Muscle layer of duodenum (tissue), 2 donors: Measurements from ENCODE around the gene PDCD1.

ENCODE experiments used
- H3K27ac ChIP-seq: one replicate; pipeline ENCODE4 v1.7.0; 2013; ENCODE audit warnings: mild to moderate bottlenecking, low read length
- H3K27me3 ChIP-seq: one replicate; pipeline ENCODE4 v1.7.0; 2013; ENCODE audit warnings: low read depth, mild to moderate bottlenecking, control low read depth, low read length
- H3K36me3 ChIP-seq, 2 donors: one replicate each; pipeline ENCODE4 v1.7.0; 2013; ENCODE audit warnings: low read length in 2 of 2, control low read depth in 1 of 2, mild to moderate bottlenecking in 1 of 2; ENCODE audit not compliant: insufficient read depth in 2 of 2, control insufficient read depth in 1 of 2
- H3K4me1 ChIP-seq, 2 donors: one replicate each; pipeline ENCODE4 v1.7.0; 2013; ENCODE audit warnings: low read length in 2 of 2, mild to moderate bottlenecking in 2 of 2, control low read depth in 1 of 2, moderate library complexity in 1 of 2; ENCODE audit not compliant: insufficient read depth in 2 of 2, control insufficient read depth in 1 of 2
- H3K4me3 ChIP-seq, 2 donors: one replicate each; pipeline ENCODE4 v1.7.0; 2013; ENCODE audit warnings: low read length in 2 of 2, low read depth in 1 of 2, mild to moderate bottlenecking in 1 of 2
- H3K9me3 ChIP-seq, 2 donors: one replicate each; pipeline ENCODE4 v1.7.0; 2013; ENCODE audit warnings: low read length in 2 of 2, control low read depth in 1 of 2, mild to moderate bottlenecking in 1 of 2; ENCODE audit not compliant: control insufficient read depth in 1 of 2
- donor health status: healthy.

PDCD1 gene

GRCh38 chr2:241816431-241817121 is 42.1 kb downstream of the PDCD1 start:
- H3K4me1 ChIP-seq = no peaks in the 10 kb centered on the region
- no peaks in the 10 kb centered on the region for H3K27me3 ChIP-seq
- H3K9me3 ChIP-seq = no peaks in the 10 kb centered on the region

GRCh38 chr2:241815477-241816430 is 42.9 kb downstream of the PDCD1 start:
- Histone ChIP-seq H3K27me3 (no peaks in the 10 kb centered on the region), H3K9me3 (no peaks in the 10 kb centered on the region), H3K36me3 (no peaks in the 10 kb centered on the region), H3K4me3 (no peak overlapping the region), H3K27ac (no peak overlapping the region), H3K4me1 (no peaks in the 10 kb centered on the region)

More at GRCh38 chr2:241816431-241817121, 42.1 kb downstream of the PDCD1 start:
- Histone ChIP-seq H3K4me3 (no peak overlapping the region), H3K27ac (no peak overlapping the region), H3K36me3 (no peaks in the 10 kb centered on the region)

GRCh38 chr2:241814643-241815476 is 43.8 kb downstream of the PDCD1 start:
- H3K27ac ChIP-seq = no peak overlapping the region
- no peaks in the 10 kb centered on the region for H3K27me3 ChIP-seq
- no peaks in the 10 kb centered on the region for H3K4me1 ChIP-seq
- no peaks in the 10 kb centered on the region for H3K36me3 ChIP-seq
- no peaks in the 10 kb centered on the region for H3K9me3 ChIP-seq
- no peak overlapping the region for H3K4me3 ChIP-seq

GRCh38 chr2:241814393-241814642 is 44.4 kb downstream of the PDCD1 start:
- H3K36me3 ChIP-seq = no peaks in the 10 kb centered on the region
- H3K9me3 ChIP-seq = no peaks in the 10 kb centered on the region
- no peak overlapping the region for H3K27ac ChIP-seq
- no peak overlapping the region for H3K4me3 ChIP-seq
- no peaks in the 10 kb centered on the region for H3K4me1 ChIP-seq
- H3K27me3 ChIP-seq = no peaks in the 10 kb centered on the region

GRCh38 chr2:241813644-241814392 is 44.9 kb downstream of the PDCD1 start:
- H3K27ac ChIP-seq = no peak overlapping the region
- H3K4me3 ChIP-seq = no peak overlapping the region

GRCh38 chr2:241812730-241813643 is 45.7 kb downstream of the PDCD1 start:
- H3K27me3 ChIP-seq = no peaks in the 10 kb centered on the region

More at GRCh38 chr2:241813644-241814392, 44.9 kb downstream of the PDCD1 start:
- H3K27me3 ChIP-seq = no peaks in the 10 kb centered on the region
- no peaks in the 10 kb centered on the region for H3K36me3 ChIP-seq
- no peaks in the 10 kb centered on the region for H3K4me1 ChIP-seq
- H3K9me3 ChIP-seq = no peaks in the 10 kb centered on the region

GRCh38 chr2:241811952-241812729 is 46.6 kb downstream of the PDCD1 start:
- no peaks in the 10 kb centered on the region for H3K9me3 ChIP-seq
- no peaks in the 10 kb centered on the region for H3K36me3 ChIP-seq
- H3K4me3 ChIP-seq = no peak overlapping the region
- no peak overlapping the region for H3K27ac ChIP-seq
- H3K4me1 ChIP-seq = no peaks in the 10 kb centered on the region
- H3K27me3 ChIP-seq = no peaks in the 10 kb centered on the region

More at GRCh38 chr2:241812730-241813643, 45.7 kb downstream of the PDCD1 start:
- no peak overlapping the region for H3K4me3 ChIP-seq
- H3K27ac ChIP-seq = no peak overlapping the region
- no peaks in the 10 kb centered on the region for H3K36me3 ChIP-seq
- no peaks in the 10 kb centered on the region for H3K9me3 ChIP-seq
- no peaks in the 10 kb centered on the region for H3K4me1 ChIP-seq

- H3K9me3 ChIP-seq = no peaks in the 10 kb centered on the region
- no peaks in the 10 kb centered on the region for H3K27me3 ChIP-seq
- H3K27ac ChIP-seq = no peak overlapping the region
- H3K36me3 ChIP-seq = no peaks in the 10 kb centered on the region
- H3K4me1 ChIP-seq = no peaks in the 10 kb centered on the region
- no peak overlapping the region for H3K4me3 ChIP-seq
Observed at GRCh38 chr2:241811201-241811951, 47.3 kb downstream of the PDCD1 start.
